Liver (tissue), 3 donors: Measurements from ENCODE around the gene CPT1A.

Experiments used
- ATF3 ChIP-seq: IDR thresholded peaks from 2 replicates; pipeline ENCODE4 v1.6.1; 2016; ENCODE audit warnings: antibody characterized with exemption
- CTCF ChIP-seq: fragments of 150-350 bp; IDR thresholded peaks from 2 replicates; pipeline ENCODE4 v1.5.1; 2017; ENCODE audit warnings: improper control_type of control experiment, low read depth, low read length; ENCODE audit not compliant: missing input control
- EGR1 ChIP-seq, 2 donors: IDR thresholded peaks; 2 replicates each; pipeline ENCODE4 v1.6.1; 2016 to 2018; ENCODE audit warnings: antibody characterized with exemption in 2 of 2, low read depth in 2 of 2
- GABPA ChIP-seq, 2 donors: IDR thresholded peaks in 1 of 2; conservative IDR thresholded peaks in 1 of 2; 2 replicates each; pipeline ENCODE4 v1.6.1; 2016; ENCODE audit warnings: antibody characterized with exemption in 2 of 2, mild to moderate bottlenecking in 1 of 2, moderate library complexity in 1 of 2
- JUND ChIP-seq, 2 donors: IDR thresholded peaks; 2 replicates each; pipeline ENCODE4 v1.6.1; 2016; ENCODE audit warnings: antibody characterized with exemption in 2 of 2
- TAF1 ChIP-seq: conservative IDR thresholded peaks from 2 replicates; pipeline ENCODE4 v1.6.1; 2016; ENCODE audit warnings: antibody characterized with exemption, mild to moderate bottlenecking
- TF ChIP-seq, protein P1 (sequence below): IDR thresholded peaks from 2 replicates; pipeline ENCODE4 v1.6.1; 2016; ENCODE audit warnings: antibody characterized with exemption
- donor health status: healthy.
- donor health status: healthy.

GRCh38 chr11:68722143-68722542 is 119.6 kb downstream of the CPT1A start:
- TF ChIP-seq CTCF (no peak), EGR1 (IDR thresholded peaks at IDR 0.05; ENCODE audit: low read depth in 2 of 2) (no peak), JUND (IDR thresholded peaks at IDR 0.05) (no peak), TAF1 (no peak), ATF3 (no peak), GABPA (IDR thresholded peaks at IDR 0.05 in 1 of 2, conservative IDR thresholded peaks at IDR 0.05 in 1 of 2) (no peak)
- TF ChIP-seq, protein P1, sequence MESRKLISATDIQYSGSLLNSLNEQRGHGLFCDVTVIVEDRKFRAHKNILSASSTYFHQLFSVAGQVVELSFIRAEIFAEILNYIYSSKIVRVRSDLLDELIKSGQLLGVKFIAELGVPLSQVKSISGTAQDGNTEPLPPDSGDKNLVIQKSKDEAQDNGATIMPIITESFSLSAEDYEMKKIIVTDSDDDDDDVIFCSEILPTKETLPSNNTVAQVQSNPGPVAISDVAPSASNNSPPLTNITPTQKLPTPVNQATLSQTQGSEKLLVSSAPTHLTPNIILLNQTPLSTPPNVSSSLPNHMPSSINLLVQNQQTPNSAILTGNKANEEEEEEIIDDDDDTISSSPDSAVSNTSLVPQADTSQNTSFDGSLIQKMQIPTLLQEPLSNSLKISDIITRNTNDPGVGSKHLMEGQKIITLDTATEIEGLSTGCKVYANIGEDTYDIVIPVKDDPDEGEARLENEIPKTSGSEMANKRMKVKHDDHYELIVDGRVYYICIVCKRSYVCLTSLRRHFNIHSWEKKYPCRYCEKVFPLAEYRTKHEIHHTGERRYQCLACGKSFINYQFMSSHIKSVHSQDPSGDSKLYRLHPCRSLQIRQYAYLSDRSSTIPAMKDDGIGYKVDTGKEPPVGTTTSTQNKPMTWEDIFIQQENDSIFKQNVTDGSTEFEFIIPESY: no peak
